SK-N-SH treated with all-trans-retinoic acid at 6 μM for 48 hours (cell line): ENCODE data around the gene SDK1.

ENCODE experiments used
- ATAC-seq: fragments of 200-7000 bp; cut with Tn5 transposase; 3 replicates; pipeline ENCODE4 v1.9.1; 2020; ENCODE audit warnings: mild to moderate bottlenecking, moderate library complexity
- ARNTL ChIP-seq: fragments of 450-650 bp; formaldehyde crosslinking; IDR thresholded peaks from 2 replicates; pipeline ENCODE4 v1.5.0; 2020; ENCODE audit warnings: low read depth, mild to moderate bottlenecking, moderate library complexity, borderline replicate concordance
- BACH2 ChIP-seq: fragments of 250-450 bp; sonication (Bioruptor Pico); IDR thresholded peaks from 2 replicates; pipeline ENCODE4 v1.9.0; 2021; ENCODE audit warnings: mild to moderate bottlenecking, borderline replicate concordance
- CREB5 ChIP-seq: fragments of 250-450 bp; sonication (Bioruptor Pico); IDR thresholded peaks from 2 replicates; pipeline ENCODE4 v1.5.1; 2020; ENCODE audit warnings: low read depth, mild to moderate bottlenecking, moderate library complexity
- CSDC2 ChIP-seq: fragments of 250-450 bp; sonication (Bioruptor Pico); IDR thresholded peaks from 2 replicates; pipeline ENCODE4 v1.5.0; 2020; ENCODE audit warnings: mild to moderate bottlenecking, moderate library complexity
- ESRRG ChIP-seq: fragments of 250-450 bp; sonication (Bioruptor Pico); IDR thresholded peaks from 2 replicates; pipeline ENCODE4 v1.6.1; 2021; ENCODE audit warnings: mild to moderate bottlenecking
- OSR1 ChIP-seq: fragments of 250-450 bp; sonication (Bioruptor Pico); IDR thresholded peaks from 2 replicates; pipeline ENCODE4 v1.8.0; 2022; ENCODE audit warnings: moderate library complexity, mild to moderate bottlenecking, inconsistent platforms
- PATZ1 ChIP-seq: fragments of 250-450 bp; sonication (Bioruptor Pico); IDR thresholded peaks from 2 replicates; pipeline ENCODE4 v1.8.0; 2020; ENCODE audit warnings: mild to moderate bottlenecking, moderate library complexity, borderline replicate concordance
- POU6F1 ChIP-seq: fragments of 250-450 bp; sonication (Bioruptor Pico); IDR thresholded peaks from 2 replicates; pipeline ENCODE4 v1.8.0; 2021; ENCODE audit warnings: low read depth, mild to moderate bottlenecking, moderate library complexity, borderline replicate concordance
- RARB ChIP-seq: fragments of 250-450 bp; sonication (Bioruptor Pico); IDR thresholded peaks from 2 replicates; pipeline ENCODE4 v1.8.0; 2021; ENCODE audit warnings: mild to moderate bottlenecking, moderate library complexity
- SNAI2 ChIP-seq: fragments of 250-450 bp; sonication (Bioruptor Pico); IDR thresholded peaks from 2 replicates; pipeline ENCODE4 v1.5.0; 2020; ENCODE audit warnings: mild to moderate bottlenecking, moderate library complexity
- TCF4 ChIP-seq: fragments of 250-450 bp; sonication (Bioruptor Pico); IDR thresholded peaks from 2 replicates; pipeline ENCODE4 v1.8.0; 2021; ENCODE audit warnings: mild to moderate bottlenecking, moderate library complexity, borderline replicate concordance
- TSHZ2 ChIP-seq: fragments of 250-450 bp; sonication (Bioruptor Pico); IDR thresholded peaks from 2 replicates; pipeline ENCODE4 v1.5.0; 2020; ENCODE audit warnings: mild to moderate bottlenecking, moderate library complexity
- ZC3H10 ChIP-seq: fragments of 250-450 bp; sonication (Bioruptor Pico); IDR thresholded peaks from 2 replicates; pipeline ENCODE4 v1.5.1; 2021; ENCODE audit warnings: mild to moderate bottlenecking, moderate library complexity
- ZFP30 ChIP-seq: fragments of 450-650 bp; formaldehyde crosslinking; IDR thresholded peaks from 2 replicates; pipeline ENCODE4 v1.5.0; 2022; ENCODE audit warnings: mild to moderate bottlenecking, moderate library complexity
- ZNF565 ChIP-seq: fragments of 450-650 bp; formaldehyde crosslinking; conservative IDR thresholded peaks from 2 replicates; pipeline ENCODE4 v1.5.0; 2020; ENCODE audit warnings: low read depth, mild to moderate bottlenecking, moderate library complexity
- ZNF8 ChIP-seq: fragments of 450-650 bp; formaldehyde crosslinking; IDR thresholded peaks from 2 replicates; pipeline ENCODE4 v1.5.0; 2020; ENCODE audit warnings: mild to moderate bottlenecking, moderate library complexity

Gene SDK1

GRCh38 chr7:4237296-4238235 is 936.5 kb downstream of the SDK1 start:
- ATAC-seq, result no peak
- no peak for TF ChIP-seq ZNF8
- TF ChIP-seq SNAI2, result no peak
- no peak for TF ChIP-seq PATZ1 (CRISPR knock-in tag)
- TF ChIP-seq TSHZ2, result no peak
- TF ChIP-seq BACH2 (CRISPR knock-in tag), result no peak
- no peak for TF ChIP-seq CREB5 (CRISPR knock-in tag)
- TF ChIP-seq OSR1 (CRISPR knock-in tag), result no peak
- no peak for TF ChIP-seq ZNF565 (CRISPR knock-in tag)
- no peak for TF ChIP-seq RARB
- TF ChIP-seq ZFP30, result no peak
- TF ChIP-seq ZC3H10 (CRISPR knock-in tag), result no peak
- TF ChIP-seq TCF4 (CRISPR knock-in tag), result no peak
- no peak for TF ChIP-seq POU6F1 (CRISPR knock-in tag)
- TF ChIP-seq ARNTL (CRISPR knock-in tag), result no peak
- no peak for TF ChIP-seq ESRRG (CRISPR knock-in tag)

GRCh38 chr7:4238861-4239260 is 937.8 kb downstream of the SDK1 start:
- TF ChIP-seq POU6F1 (CRISPR knock-in tag) (no peak), ARNTL (CRISPR knock-in tag) (no peak), RARB (no peak)
- TF ChIP-seq, all 23 proteins: peak for 0
- ATAC-seq, result no peak

- TF ChIP-seq TCF4 (CRISPR knock-in tag) (peak; percentile 55; the same call in 1 of the 2 replicates), ESRRG (CRISPR knock-in tag) (no peak), OSR1 (CRISPR knock-in tag) (no peak)
- TF ChIP-seq, all 23 proteins: peak for 1
- ATAC-seq, result no peak
These were observed 939.0 kb downstream of the SDK1 start for GRCh38 chr7:4240042-4240441.

GRCh38 chr7:4240520-4241303 is 939.7 kb downstream of the SDK1 start:
- no peak for ATAC-seq
- no peak for TF ChIP-seq CSDC2
